GM23248 (cell line): ENCODE measurements around the gene TEX54. TPM values are rescaled to one million over a fixed set of nuclear protein-coding genes. Genes with fewer than 3 reads are reported as not detected.

Experiments used
- DNase-seq: peaks from one replicate; pipeline ENCODE4 v3.0.0-alpha.2; 2015
- H2AFZ ChIP-seq: fragments of 200-600 bp; sonication (generic); 2 replicates; pipeline ENCODE4 v1.6.1; 2016; ENCODE audit warnings: antibody characterized with exemption
- H3F3A ChIP-seq: fragments of 200-600 bp; sonication (generic); 2 replicates; pipeline ENCODE4 v1.6.1; 2016; ENCODE audit warnings: mild to moderate bottlenecking, antibody characterized with exemption, mixed run types; ENCODE audit not compliant: insufficient read depth
- H3K27ac ChIP-seq: fragments of 200-600 bp; sonication (generic); 2 replicates; pipeline ENCODE4 v1.5.1; 2016; ENCODE audit warnings: mild to moderate bottlenecking
- H3K27me3 ChIP-seq: fragments of 200-600 bp; sonication (generic); replicated peaks from 2 replicates; pipeline ENCODE4 v1.6.1; 2016; ENCODE audit warnings: mild to moderate bottlenecking; ENCODE audit not compliant: insufficient read depth
- H3K36me3 ChIP-seq: fragments of 200-600 bp; sonication (generic); 2 replicates; pipeline ENCODE4 v1.6.1; 2016; ENCODE audit warnings: low read depth, mild to moderate bottlenecking
- H3K4me1 ChIP-seq: fragments of 200-600 bp; sonication (generic); 2 replicates; pipeline ENCODE4 v1.6.1; 2016; ENCODE audit warnings: mild to moderate bottlenecking; ENCODE audit not compliant: insufficient read depth
- H3K4me2 ChIP-seq: fragments of 200-600 bp; sonication (generic); one replicate; pipeline ENCODE4 v1.6.1; 2016; ENCODE audit warnings: mild to moderate bottlenecking; ENCODE audit not compliant: unreplicated experiment
- H3K4me3 ChIP-seq: fragments of 200-600 bp; sonication (generic); 2 replicates; pipeline ENCODE4 v1.5.1; 2016; ENCODE audit warnings: mild to moderate bottlenecking
- H3K79me2 ChIP-seq: fragments of 200-600 bp; sonication (generic); 2 replicates; pipeline ENCODE4 v1.6.1; 2016; ENCODE audit warnings: mild to moderate bottlenecking; ENCODE audit not compliant: insufficient read depth
- H3K9ac ChIP-seq: fragments of 200-600 bp; sonication (generic); 2 replicates; pipeline ENCODE4 v1.6.1; 2016; ENCODE audit warnings: mild to moderate bottlenecking
- H3K9me2 ChIP-seq: fragments of 200-600 bp; sonication (generic); 2 replicates; pipeline ENCODE4 v1.6.1; 2016; ENCODE audit warnings: mixed run types, mild to moderate bottlenecking, moderate library complexity; ENCODE audit not compliant: insufficient read depth
- H3K9me3 ChIP-seq: fragments of 200-600 bp; sonication (generic); one replicate; pipeline ENCODE4 v1.6.1; 2017; ENCODE audit warnings: low read depth
- H4K20me1 ChIP-seq: fragments of 200-600 bp; sonication (generic); 2 replicates; pipeline ENCODE4 v1.6.0; 2016; ENCODE audit not compliant: insufficient read depth
- EZH2 ChIP-seq: fragments of 200-600 bp; sonication (generic); IDR thresholded peaks from 2 replicates; pipeline ENCODE4 v1.6.1; 2018; ENCODE audit warnings: antibody characterized with exemption, mild to moderate bottlenecking; ENCODE audit not compliant: insufficient read depth, poor library complexity, severe bottlenecking
- EZH2phosphoT487 ChIP-seq: fragments of 200-600 bp; sonication (generic); IDR thresholded peaks from 2 replicates; pipeline ENCODE4 v1.6.1; 2018; ENCODE audit warnings: antibody characterized with exemption, moderate library complexity, mild to moderate bottlenecking, low read depth; ENCODE audit not compliant: insufficient read depth
- WGBS, 2 experiments: methylation state at CpG; one replicate each; pipeline ENCODE4 v1.1.6; 2015 to 2017; ENCODE audit warnings: low lambda C conversion rate in 2 of 2, low coverage in 1 of 2; ENCODE audit errors: missing lambda C conversion rate in 2 of 2; 5-methylcytosine and 5-hydroxymethylcytosine counted together
- in situ Hi-C: fragments of 300-500 bp; cut with MboI; formaldehyde crosslinking; loops from 2 replicates; pipeline ENCODE4 v1.15.0; 2020
- polyA plus RNA-seq: library from polyadenylated mRNA; unstranded; fragments of >200 nt; fragmentation: Nextera tagmentation; extraction: Ambion mirVana; gene quantifications from 2 replicates; pipeline ENCODE4 v1.2.1, GENCODE V29; 2016
- total RNA-seq: library from RNA; depleted of rRNA; stranded (reverse); fragments of >200 nt; shearing (Covaris generic); gene quantifications from 2 replicates; pipeline ENCODE4 v1.2.3, GENCODE V29; 2014; rRNA removed

TEX54 gene
- not detected in 2 replicates for total RNA-seq
- 0.44 TPM in 1 of 2 replicates, not detected in the other for polyA plus RNA-seq

GRCh38 chr11:62832336-62833234 lies at the start of gene TEX54:
Gene TEX54, minus strand, starts transcription at chr11:62832841.
- H3K36me3 ChIP-seq, result peaks cover 3% of the 10 kb centered on the region; the same call in 1 of the 2 replicates
- peak within 1 kb of the TSS; percentile 96 for H3K9ac ChIP-seq
- H4K20me1 ChIP-seq, result no peaks in the 10 kb centered on the region
- H3K79me2 ChIP-seq, result peaks cover 90% of the 10 kb centered on the region
- no peaks in the 10 kb centered on the region for H3K27me3 ChIP-seq
- H3K9me2 ChIP-seq, result no peaks in the 10 kb centered on the region
- H3K27ac ChIP-seq, result peak within 1 kb of the TSS; percentile 92
- H3K4me2 ChIP-seq, result peak within 1 kb of the TSS; percentile 96
- WGBS, 2 experiments, result 5% methylated on average over 40 of the region's 40 CpGs
- H3K4me1 ChIP-seq, result peaks cover 13% of the 10 kb centered on the region
- no peaks in the 10 kb centered on the region for H3K9me3 ChIP-seq
- H2AFZ ChIP-seq, result peak within 1 kb of the TSS; percentile 57; the same call in 1 of the 2 replicates
- H3F3A ChIP-seq, result peaks cover 6% of the 10 kb centered on the region; the same call in 1 of the 2 replicates
- H3K4me3 ChIP-seq, result peak within 1 kb of the TSS; percentile 94
- peak; percentile 77 for DNase-seq
- TF ChIP-seq EZH2phosphoT487, result no peak
- no peak for TF ChIP-seq EZH2
- in situ Hi-C loops, result no loop called here

GRCh38 chr11:62882431-62882749 lies 49.7 kb upstream of the TEX54 start:
- 0 to 2% methylated on average over 6 of the region's 6 CpGs for WGBS, 2 experiments
- Histone ChIP-seq H3F3A (peaks cover 66% of the 10 kb centered on the region), H3K36me3 (peaks cover 55% of the 10 kb centered on the region), H3K27ac (peak overlapping the region; percentile 99), H3K79me2 (peaks cover 62% of the 10 kb centered on the region), H3K27me3 (no peaks in the 10 kb centered on the region), H3K9ac (peak overlapping the region; percentile 100), H3K4me3 (peak overlapping the region; percentile 93), H3K9me3 (no peaks in the 10 kb centered on the region), H4K20me1 (peaks cover 19% of the 10 kb centered on the region; the same call in 1 of the 2 replicates), H3K4me1 (peaks cover 51% of the 10 kb centered on the region), H2AFZ (no peak overlapping the region), H3K4me2 (peak overlapping the region; percentile 97), H3K9me2 (no peaks in the 10 kb centered on the region)
- no peak for TF ChIP-seq EZH2phosphoT487
- TF ChIP-seq EZH2, result no peak
- in situ Hi-C loops, result no loop called here
- DNase-seq, result peak; percentile 35

- 1 to 2% methylated on average over 17 to 21 of the region's 21 CpGs for WGBS, 2 experiments
- DNase-seq, result peak; percentile 99
- peaks cover 49% of the 10 kb centered on the region for H3K36me3 ChIP-seq
Measured at GRCh38 chr11:62881579-62882430, 49.2 kb upstream of the TEX54 start.

More at GRCh38 chr11:62881579-62882430, 49.2 kb upstream of the TEX54 start:
- Histone ChIP-seq H3K27ac (peak overlapping the region; percentile 99), H3K27me3 (no peaks in the 10 kb centered on the region), H3F3A (peaks cover 60% of the 10 kb centered on the region), H2AFZ (no peak overlapping the region), H3K4me3 (peak overlapping the region; percentile 93), H4K20me1 (peaks cover 13% of the 10 kb centered on the region; the same call in 1 of the 2 replicates), H3K4me2 (peak overlapping the region; percentile 97), H3K79me2 (peaks cover 60% of the 10 kb centered on the region), H3K9me3 (no peaks in the 10 kb centered on the region), H3K9ac (peak overlapping the region; percentile 100), H3K9me2 (no peaks in the 10 kb centered on the region), H3K4me1 (peaks cover 48% of the 10 kb centered on the region)
- in situ Hi-C loops, result no loop called here
- no peak for TF ChIP-seq EZH2
- TF ChIP-seq EZH2phosphoT487, result no peak
